Activated CD8-positive, alpha-beta T cell treated with anti-CD3 and anti-CD28 coated beads, Interleukin-2, amount 10 ng/mL, durations not matched to agents 7 days and 5 days (primary cell): ENCODE data around the gene KCNIP4. TPM values are rescaled to one million over a fixed set of nuclear protein-coding genes. Genes with fewer than 3 reads are reported as not detected.
"Not testable (repeated sequence)": the region's sequence is repeated elsewhere in the genome, so short reads cannot be mapped to it uniquely, and the experiment has no call there.

ENCODE experiments used
- ATAC-seq: fragments of 150-1000 bp; cut with Tn5 transposase; one replicate; pipeline ENCODE4 v1.10.0; 2021; ENCODE audit warnings: moderate library complexity
- CTCF ChIA-PET: fragments of 350-600 bp; sonication (Branson Sonifier 250); formaldehyde crosslinking; loops from one replicate; lab custom pipeline; 2021; ENCODE audit warnings: antibody characterized with exemption; lab: Charles Lee
- POLR2A ChIA-PET: fragments of 350-600 bp; sonication (Branson Sonifier 250); formaldehyde crosslinking; loops from one replicate; lab custom pipeline; 2021; ENCODE audit warnings: antibody characterized with exemption; lab: Charles Lee
- DNase-seq: peaks from one replicate; pipeline ENCODE4 v3.0.0-alpha.2; 2020
- H3K27ac Mint-ChIP-seq: one replicate; pipeline ENCODE4 v1.8.0; 2021; ENCODE audit warnings: mild to moderate bottlenecking, mixed read lengths
- H3K27me3 Mint-ChIP-seq: one replicate; pipeline ENCODE4 v1.8.0; 2021; ENCODE audit warnings: low read depth, mixed read lengths
- H3K36me3 Mint-ChIP-seq: one replicate; pipeline ENCODE4 v1.8.0; 2021; ENCODE audit warnings: low read depth, mixed read lengths
- H3K4me1 Mint-ChIP-seq: one replicate; pipeline ENCODE4 v1.8.0; 2021; ENCODE audit warnings: low read depth, mixed read lengths
- H3K4me3 Mint-ChIP-seq: one replicate; pipeline ENCODE4 v1.8.0; 2021; ENCODE audit warnings: mild to moderate bottlenecking, mixed read lengths
- H3K9me3 Mint-ChIP-seq: one replicate; pipeline ENCODE4 v1.8.0; 2022; ENCODE audit warnings: mixed read lengths; ENCODE audit not compliant: insufficient read depth
- total RNA-seq, 2 experiments: library from RNA; stranded (reverse); gene quantifications; one replicate each; pipeline ENCODE4 v1.2.3, GENCODE V29; 2021

KCNIP4 gene
- not detected for total RNA-seq

DNA sequence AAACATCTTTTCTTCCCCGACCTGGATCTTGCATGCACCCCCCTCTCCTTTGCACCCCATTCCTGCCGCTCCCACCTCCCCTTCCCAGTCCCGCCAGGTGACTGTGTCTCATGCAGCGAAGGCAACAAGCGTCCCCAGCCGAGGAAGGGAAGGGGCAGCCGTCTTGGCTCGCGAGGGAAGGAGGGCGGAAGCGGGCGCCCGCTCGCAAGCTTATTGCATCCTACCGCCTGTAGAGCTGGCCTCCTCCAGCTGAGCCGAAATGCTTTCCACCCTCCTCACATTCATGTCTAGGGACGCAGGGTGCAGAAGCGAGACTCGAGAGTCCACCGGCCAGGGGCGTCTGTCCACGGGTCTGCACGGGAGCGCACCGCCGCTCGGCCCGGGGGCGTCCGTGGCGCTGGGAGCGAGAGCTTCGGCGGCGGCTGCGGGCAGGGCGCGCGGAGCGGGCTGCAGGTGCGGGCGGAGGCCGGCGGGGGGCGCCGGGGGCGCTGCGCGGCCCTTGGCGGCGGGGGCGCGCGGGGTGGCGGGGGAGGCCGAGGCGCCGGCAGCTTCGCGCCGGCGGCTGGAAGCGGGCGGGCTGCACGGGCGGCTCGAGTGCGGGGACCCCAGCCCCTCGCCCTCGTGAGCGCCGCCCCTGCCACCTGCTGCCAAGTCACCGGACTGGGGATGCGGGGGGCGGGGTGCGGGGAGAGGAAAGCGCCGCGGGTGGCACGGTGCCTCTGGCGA lies at the start of gene KCNIP4:
Gene KCNIP4, minus strand, starts transcription at position 426 of the 726 bp plus-strand sequence.
- no peaks in the 10 kb centered on the region for H3K4me1 Mint-ChIP-seq
- ChIA-PET POLR2A (interaction anchor here (0.6 kb wide), 1 partner anchor 158 kb away, joined by 3 read pairs; no protein-coding TSS in a partner anchor), CTCF (interaction anchor here (0.8 to 1.5 kb wide), 3 partner anchors 158 to 441 kb away, joined by 3 to 4 read pairs (median 3); no protein-coding TSS in a partner anchor)
- DNase-seq (no peak), ATAC-seq (peak; percentile 81)
- H3K36me3 Mint-ChIP-seq = no peaks in the 10 kb centered on the region
- H3K27ac Mint-ChIP-seq = no peak within 1 kb of the TSS
- no peaks in the 10 kb centered on the region for H3K9me3 Mint-ChIP-seq
- H3K27me3 Mint-ChIP-seq = peaks cover 24% of the 10 kb centered on the region
- H3K4me3 Mint-ChIP-seq = peak within 1 kb of the TSS; percentile 37

GRCh38 chr4:21996618-21997017 lies 48.0 kb upstream of the KCNIP4 start:
- DNase-seq, H3K36me3 Mint-ChIP-seq, H3K4me1 Mint-ChIP-seq, POLR2A ChIA-PET, CTCF ChIA-PET, ATAC-seq, H3K4me3 Mint-ChIP-seq, H3K27ac Mint-ChIP-seq, H3K9me3 Mint-ChIP-seq, H3K27me3 Mint-ChIP-seq: not testable (repeated sequence)

DNA sequence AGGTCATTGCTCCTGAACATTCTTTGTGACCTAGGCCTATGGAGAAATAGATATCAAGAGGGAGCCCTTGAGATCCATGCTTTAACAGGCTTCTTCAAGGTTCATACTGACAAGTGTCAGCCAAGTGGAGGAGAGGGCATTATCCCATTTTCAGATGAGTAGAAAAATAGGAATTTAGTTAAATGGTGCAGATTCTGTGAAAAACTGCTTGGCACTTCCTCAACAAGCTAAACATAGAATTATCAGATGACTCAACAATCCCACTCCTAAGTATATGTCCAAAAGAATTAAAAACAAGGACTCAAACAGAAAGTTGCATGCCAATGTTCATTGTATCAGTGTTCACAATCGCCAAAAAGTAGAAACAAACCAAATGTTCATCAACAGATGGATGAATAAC lies 43.8 kb upstream of the KCNIP4 start:
- DNase-seq = no peak
- no peaks in the 10 kb centered on the region for H3K9me3 Mint-ChIP-seq

GRCh38 chr4:21991562-21991961 lies 43.0 kb upstream of the KCNIP4 start:
- no peak for DNase-seq
- Mint-ChIP-seq H3K4me3 (no peak overlapping the region), H3K9me3 (no peaks in the 10 kb centered on the region), H3K27ac (no peak overlapping the region), H3K4me1 (no peaks in the 10 kb centered on the region), H3K36me3 (no peaks in the 10 kb centered on the region), H3K27me3 (no peaks in the 10 kb centered on the region)
- ATAC-seq = no peak
- ChIA-PET POLR2A (no interaction called here), CTCF (no interaction called here)

More for the DNA sequence above, 43.8 kb upstream of the KCNIP4 start:
- Mint-ChIP-seq H3K27ac (no peak overlapping the region), H3K4me3 (no peak overlapping the region), H3K36me3 (no peaks in the 10 kb centered on the region), H3K4me1 (no peaks in the 10 kb centered on the region), H3K27me3 (no peaks in the 10 kb centered on the region)
- ChIA-PET POLR2A (no interaction called here), CTCF (no interaction called here)
- no peak for ATAC-seq

DNA sequence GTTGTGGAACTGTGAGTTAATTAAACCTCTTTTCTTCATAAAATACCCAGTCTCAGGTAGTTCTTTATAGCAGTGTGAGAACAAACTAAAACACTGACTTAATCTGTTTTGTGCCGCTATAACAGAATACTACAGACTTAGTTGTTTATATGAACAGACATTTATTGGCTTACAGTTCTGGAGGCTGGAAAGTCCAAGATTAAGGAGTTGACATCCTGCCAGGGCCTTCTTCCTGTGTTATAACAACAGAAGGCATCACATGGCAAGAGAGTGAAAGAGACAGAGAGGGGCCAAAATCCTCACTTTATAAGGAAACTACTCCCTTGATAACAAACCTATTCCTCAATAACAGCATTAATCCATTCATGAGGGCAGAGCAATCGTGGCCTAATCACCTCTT lies 42.5 kb upstream of the KCNIP4 start:
- Mint-ChIP-seq H3K36me3 (no peaks in the 10 kb centered on the region), H3K27me3 (no peaks in the 10 kb centered on the region), H3K9me3 (no peaks in the 10 kb centered on the region), H3K27ac (no peak overlapping the region), H3K4me3 (no peak overlapping the region), H3K4me1 (no peaks in the 10 kb centered on the region)
- POLR2A ChIA-PET = no interaction called here
- CTCF ChIA-PET = no interaction called here
- ATAC-seq (no peak), DNase-seq (no peak)

GRCh38 chr4:21989351-21989750 lies 40.8 kb upstream of the KCNIP4 start:
- Mint-ChIP-seq H3K4me1 (no peaks in the 10 kb centered on the region), H3K27me3 (no peaks in the 10 kb centered on the region), H3K4me3 (no peak overlapping the region), H3K27ac (no peak overlapping the region), H3K9me3 (no peaks in the 10 kb centered on the region), H3K36me3 (no peaks in the 10 kb centered on the region)
- DNase-seq (no peak), ATAC-seq (no peak)
- POLR2A ChIA-PET = no interaction called here
- CTCF ChIA-PET = no interaction called here

DNA sequence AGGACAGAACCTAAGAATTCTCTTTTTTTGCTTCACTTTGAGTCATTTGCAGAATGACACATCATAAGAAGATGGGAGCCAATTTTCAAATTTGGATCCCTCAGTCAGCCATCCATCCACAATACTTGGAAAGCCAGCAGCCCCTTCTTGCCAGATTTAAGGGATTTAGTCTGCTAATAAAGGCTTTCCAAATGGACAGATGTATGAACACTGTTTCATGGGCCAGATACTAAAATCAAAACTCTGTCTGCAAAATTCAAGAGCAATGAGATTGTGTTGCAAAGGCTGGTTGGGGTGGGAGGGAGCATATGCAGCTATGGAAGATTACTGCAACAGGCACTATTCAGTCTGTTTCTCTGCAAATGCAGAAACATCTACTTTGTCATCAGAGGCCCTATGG lies 37.7 kb upstream of the KCNIP4 start:
- Mint-ChIP-seq H3K36me3 (no peaks in the 10 kb centered on the region), H3K27ac (no peak overlapping the region), H3K4me1 (no peaks in the 10 kb centered on the region), H3K9me3 (no peaks in the 10 kb centered on the region), H3K4me3 (no peak overlapping the region), H3K27me3 (no peaks in the 10 kb centered on the region)
- ATAC-seq (no peak), DNase-seq (no peak)
- POLR2A ChIA-PET = no interaction called here
- CTCF ChIA-PET = no interaction called here

GRCh38 chr4:21982087-21982486 lies 33.5 kb upstream of the KCNIP4 start:
- H3K27me3 Mint-ChIP-seq = no peaks in the 10 kb centered on the region
- H3K36me3 Mint-ChIP-seq = no peaks in the 10 kb centered on the region
- ATAC-seq (no peak), DNase-seq (no peak)
- POLR2A ChIA-PET = no interaction called here
- no peaks in the 10 kb centered on the region for H3K4me1 Mint-ChIP-seq
- H3K4me3 Mint-ChIP-seq = no peak overlapping the region
- no peaks in the 10 kb centered on the region for H3K9me3 Mint-ChIP-seq
- no peak overlapping the region for H3K27ac Mint-ChIP-seq
- CTCF ChIA-PET = no interaction called here

DNA sequence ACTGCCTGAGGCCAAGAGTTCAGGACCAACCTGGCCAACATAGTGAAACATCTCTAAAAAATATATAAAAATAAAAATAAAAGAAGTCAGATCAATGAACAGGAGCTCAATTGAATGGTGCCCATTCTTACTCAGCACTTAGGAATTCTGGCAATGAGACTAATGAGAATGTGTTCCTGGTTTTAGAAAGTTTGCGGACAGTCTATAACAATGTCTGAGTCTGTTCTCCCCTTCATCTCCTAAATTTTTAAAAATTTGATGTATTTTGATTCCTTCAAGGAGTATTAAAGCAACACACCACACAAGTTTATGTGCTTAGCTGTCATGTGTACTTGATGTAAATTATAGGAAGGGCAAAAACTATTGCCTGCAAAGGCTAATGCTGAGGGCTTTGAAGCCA lies 30.6 kb upstream of the KCNIP4 start:
- Mint-ChIP-seq H3K36me3 (no peaks in the 10 kb centered on the region), H3K27ac (no peak overlapping the region), H3K27me3 (no peaks in the 10 kb centered on the region), H3K4me1 (no peaks in the 10 kb centered on the region), H3K9me3 (no peaks in the 10 kb centered on the region), H3K4me3 (no peak overlapping the region)
- ChIA-PET CTCF (no interaction called here), POLR2A (interaction anchor here (1.3 kb wide), 1 partner anchor 14 kb away, joined by 3 read pairs; no protein-coding TSS in a partner anchor)
- ATAC-seq (no peak), DNase-seq (no peak)

GRCh38 chr4:21976166-21976565 lies 27.6 kb upstream of the KCNIP4 start:
- H3K27me3 Mint-ChIP-seq = no peaks in the 10 kb centered on the region
- ChIA-PET CTCF (no interaction called here), POLR2A (no interaction called here)
- no peaks in the 10 kb centered on the region for H3K36me3 Mint-ChIP-seq
- no peak overlapping the region for H3K27ac Mint-ChIP-seq
- H3K9me3 Mint-ChIP-seq = no peaks in the 10 kb centered on the region
- no peaks in the 10 kb centered on the region for H3K4me1 Mint-ChIP-seq
- ATAC-seq (no peak), DNase-seq (no peak)
- no peak overlapping the region for H3K4me3 Mint-ChIP-seq

GRCh38 chr4:21973850-21974249 lies 25.3 kb upstream of the KCNIP4 start:
- Mint-ChIP-seq H3K9me3 (no peaks in the 10 kb centered on the region), H3K4me3 (no peak overlapping the region), H3K27ac (no peak overlapping the region), H3K4me1 (no peaks in the 10 kb centered on the region), H3K27me3 (no peaks in the 10 kb centered on the region), H3K36me3 (no peaks in the 10 kb centered on the region)
- POLR2A ChIA-PET = no interaction called here
- ATAC-seq (no peak), DNase-seq (no peak)
- CTCF ChIA-PET = interaction anchor here (1.2 kb wide), 1 partner anchor 8 kb away, joined by 3 read pairs; no protein-coding TSS in a partner anchor

- Mint-ChIP-seq H3K36me3 (no peaks in the 10 kb centered on the region), H3K27ac (no peak overlapping the region), H3K4me3 (no peak overlapping the region), H3K9me3 (no peaks in the 10 kb centered on the region), H3K27me3 (no peaks in the 10 kb centered on the region), H3K4me1 (no peaks in the 10 kb centered on the region)
- POLR2A ChIA-PET = interaction anchor here (0.8 kb wide), 1 partner anchor 15 kb away, joined by 3 read pairs; no protein-coding TSS in a partner anchor
- CTCF ChIA-PET = interaction anchor here (0.9 kb wide), 1 partner anchor 10 kb away, joined by 3 read pairs; no protein-coding TSS in a partner anchor
- no peak for ATAC-seq
- no peak for DNase-seq
Observed at GRCh38 chr4:21964762-21965319, 16.3 kb upstream of the KCNIP4 start.
